Small intestine (tissue), 7 donors: ENCODE data around the gene APP. TPM values are rescaled to one million over a fixed set of nuclear protein-coding genes. Genes with fewer than 3 reads are reported as not detected.
A peak's percentile ranks its signal among the peaks of the same experiment; 100 is the strongest.

ENCODE experiments used
- DNase-seq, 2 donors: peaks; one replicate each; pipeline versions ENCODE4 v3.0.0 to v3.0.0-alpha.2; 2013
- FAIRE-seq: peaks from 2 replicates; lab custom pipeline; 2012; peaks lifted over from hg19 to GRCh38; lab: Jason Lieb, UNC
- H3K27ac ChIP-seq, 3 donors: one replicate each; pipeline ENCODE4 v1.5.1; 2013; ENCODE audit warnings: low read length in 2 of 3, mild to moderate bottlenecking in 2 of 3, control low read depth in 1 of 3, inconsistent platforms in 1 of 3, low read depth in 1 of 3, moderate library complexity in 1 of 3
- H3K27me3 ChIP-seq, 3 donors: one replicate each; pipeline ENCODE4 v1.6.1; 2013; ENCODE audit warnings: low read length in 3 of 3, inconsistent platforms in 1 of 3; ENCODE audit not compliant: control insufficient read depth in 3 of 3, insufficient read depth in 3 of 3
- H3K36me3 ChIP-seq, 3 donors: one replicate each; pipeline ENCODE4 v1.6.1; 2013; ENCODE audit warnings: low read length in 3 of 3, inconsistent platforms in 1 of 3, low read depth in 1 of 3, mild to moderate bottlenecking in 1 of 3, moderate library complexity in 1 of 3; ENCODE audit not compliant: control insufficient read depth in 3 of 3, insufficient read depth in 2 of 3
- H3K4me1 ChIP-seq, 3 donors: one replicate each; pipeline ENCODE4 v1.6.1; 2013; ENCODE audit warnings: low read length in 2 of 3, inconsistent platforms in 1 of 3, low read depth in 1 of 3, mild to moderate bottlenecking in 1 of 3, moderate library complexity in 1 of 3; ENCODE audit not compliant: control insufficient read depth in 3 of 3, insufficient read depth in 2 of 3
- H3K4me3 ChIP-seq, 3 donors: one replicate each; pipeline ENCODE4 v1.5.1; 2013; ENCODE audit warnings: low read length in 3 of 3, control low read depth in 1 of 3, inconsistent platforms in 1 of 3, low read depth in 1 of 3, mild to moderate bottlenecking in 1 of 3, moderate library complexity in 1 of 3
- H3K9me3 ChIP-seq, 2 donors: one replicate each; pipeline ENCODE4 v1.6.1; 2013; ENCODE audit warnings: low read depth in 1 of 2, low read length in 1 of 2; ENCODE audit not compliant: control insufficient read depth in 2 of 2, insufficient read depth in 1 of 2
- WGBS, 3 donors: extraction: QIAGEN DNeasy Blood & Tissue Kit; methylation state at CpG; one replicate each; pipeline ENCODE4 v1.1.7; 2013; 5-methylcytosine and 5-hydroxymethylcytosine counted together
- polyA plus RNA-seq, 4 donors: library from polyadenylated mRNA; stranded (reverse) in 3 of 4; unstranded in 1 of 4; fragments of 200-250 nt in 3 of 4; fragments of 120-200 nt in 1 of 4; gene quantifications; one replicate each; pipeline versions ENCODE4 v1.2.1 to v1.2.3, GENCODE V29; 2013
- donor health status: healthy with polysubstance abuse.
- donor health status: control.
- donor health status: control.
- donor health status: Bipolar disorder and iron deficiency.
- donor health status: healthy.

The APP gene
- polyA plus RNA-seq, 4 donors: 28.6 to 319 (median 124) TPM

GRCh38 chr21:26115899-26116298 is 54.7 kb downstream of the APP start:
- H3K9me3 ChIP-seq: no peaks in the 10 kb centered on the region
- H3K4me3 ChIP-seq: no peak overlapping the region
- H3K27ac ChIP-seq: no peak overlapping the region
- DNase-seq (no peak), FAIRE-seq (no peak)
- H3K36me3 ChIP-seq: peaks cover 0 to 3% (median 0%) of the 10 kb centered on the region in 3 donors
- no peaks in the 10 kb centered on the region for H3K27me3 ChIP-seq
- H3K4me1 ChIP-seq: peaks cover 0 to 4% (median 0%) of the 10 kb centered on the region in 3 donors
- WGBS, 3 donors: 40 to 53% (median 44%) methylated on average over 2 of the region's 2 CpGs

GRCh38 chr21:26115305-26115704 is 55.3 kb downstream of the APP start:
- Histone ChIP-seq H3K36me3 (peaks cover 0 to 4% (median 0%) of the 10 kb centered on the region in 3 donors), H3K4me3 (no peak overlapping the region), H3K4me1 (peaks cover 0 to 4% (median 0%) of the 10 kb centered on the region in 3 donors), H3K9me3 (no peaks in the 10 kb centered on the region), H3K27ac (no peak overlapping the region), H3K27me3 (no peaks in the 10 kb centered on the region)
- DNase-seq (peak; percentile 32 to 41), FAIRE-seq (no peak)
- WGBS, 3 donors: 47 to 52% (median 51%) methylated on average over 3 of the region's 3 CpGs

GRCh38 chr21:26112975-26113374 is 57.6 kb downstream of the APP start:
- H3K9me3 ChIP-seq: no peaks in the 10 kb centered on the region
- no peak overlapping the region for H3K4me3 ChIP-seq
- FAIRE-seq (no peak), DNase-seq (no peak)
- WGBS, 3 donors: 72 to 79% (median 77%) methylated on average over 3 of the region's 3 CpGs
- no peaks in the 10 kb centered on the region for H3K27me3 ChIP-seq
- H3K36me3 ChIP-seq: peaks cover 0 to 17% (median 0%) of the 10 kb centered on the region in 3 donors
- peaks cover 0 to 4% (median 0%) of the 10 kb centered on the region in 3 donors for H3K4me1 ChIP-seq
- no peak overlapping the region for H3K27ac ChIP-seq

- no peaks in the 10 kb centered on the region for H3K27me3 ChIP-seq
- H3K4me1 ChIP-seq: peaks cover 0 to 4% (median 0%) of the 10 kb centered on the region in 3 donors
- 78 to 86% (median 84%) methylated on average over 7 of the region's 7 CpGs for WGBS, 3 donors
- H3K36me3 ChIP-seq: peaks cover 0 to 17% (median 0%) of the 10 kb centered on the region in 3 donors
- H3K9me3 ChIP-seq: no peaks in the 10 kb centered on the region
- no peak overlapping the region for H3K4me3 ChIP-seq
- FAIRE-seq (no peak), DNase-seq (no peak)
- no peak overlapping the region for H3K27ac ChIP-seq
These were observed 58.3 kb downstream of the APP start for GRCh38 chr21:26112127-26112742.

GRCh38 chr21:26110715-26111114 is 59.9 kb downstream of the APP start:
- no peaks in the 10 kb centered on the region for H3K9me3 ChIP-seq
- no peak for FAIRE-seq
- no peaks in the 10 kb centered on the region for H3K4me1 ChIP-seq
- H3K27ac ChIP-seq: no peak overlapping the region
- H3K4me3 ChIP-seq: no peak overlapping the region
- peaks cover 0 to 19% (median 0%) of the 10 kb centered on the region in 3 donors for H3K36me3 ChIP-seq
- no peaks in the 10 kb centered on the region for H3K27me3 ChIP-seq
- 38 to 51% (median 46%) methylated on average over 2 of the region's 2 CpGs for WGBS, 3 donors
- DNase-seq: no peak

- no peaks in the 10 kb centered on the region for H3K4me1 ChIP-seq
- no peak overlapping the region for H3K4me3 ChIP-seq
- H3K27me3 ChIP-seq: no peaks in the 10 kb centered on the region
- no peak for FAIRE-seq
- H3K36me3 ChIP-seq: peaks cover 0 to 27% (median 0%) of the 10 kb centered on the region in 3 donors
- H3K9me3 ChIP-seq: no peaks in the 10 kb centered on the region
- 77 to 85% (median 80%) methylated on average over 4 of the region's 4 CpGs for WGBS, 3 donors
- no peak overlapping the region for H3K27ac ChIP-seq
- DNase-seq: no peak
These were observed 63.1 kb downstream of the APP start for GRCh38 chr21:26107429-26107828.

GRCh38 chr21:26106562-26106961 is 64.0 kb downstream of the APP start:
- peaks cover 0 to 27% (median 0%) of the 10 kb centered on the region in 3 donors for H3K36me3 ChIP-seq
- 88 to 91% (median 89%) methylated on average over 7 of the region's 7 CpGs for WGBS, 3 donors
- no peaks in the 10 kb centered on the region for H3K4me1 ChIP-seq
- no peaks in the 10 kb centered on the region for H3K9me3 ChIP-seq
- no peak for DNase-seq
- no peak overlapping the region for H3K27ac ChIP-seq
- H3K4me3 ChIP-seq: no peak overlapping the region
- no peaks in the 10 kb centered on the region for H3K27me3 ChIP-seq
- FAIRE-seq: no peak

GRCh38 chr21:26105819-26106218 is 64.8 kb downstream of the APP start:
- Histone ChIP-seq H3K9me3 (no peaks in the 10 kb centered on the region), H3K36me3 (peaks cover 0 to 24% (median 0%) of the 10 kb centered on the region in 3 donors), H3K4me3 (no peak overlapping the region), H3K27me3 (no peaks in the 10 kb centered on the region), H3K4me1 (no peaks in the 10 kb centered on the region), H3K27ac (no peak overlapping the region)
- WGBS, 3 donors: 68 to 79% (median 74%) methylated on average over 5 of the region's 5 CpGs
- no peak for FAIRE-seq
- no peak for DNase-seq

GRCh38 chr21:26100573-26100972 is 70.0 kb downstream of the APP start:
- peaks cover 0 to 7% (median 0%) of the 10 kb centered on the region in 3 donors for H3K36me3 ChIP-seq
- H3K9me3 ChIP-seq: no peaks in the 10 kb centered on the region
- H3K27ac ChIP-seq: no peak overlapping the region
- DNase-seq: no peak
- H3K4me3 ChIP-seq: no peak overlapping the region
- 30 to 59% (median 32%) methylated on average over 2 of the region's 2 CpGs for WGBS, 3 donors
- no peaks in the 10 kb centered on the region for H3K27me3 ChIP-seq
- FAIRE-seq: no peak
- no peaks in the 10 kb centered on the region for H3K4me1 ChIP-seq
